ENCODE results near the gene SLC28A2.

The SLC28A2 gene

DNA sequence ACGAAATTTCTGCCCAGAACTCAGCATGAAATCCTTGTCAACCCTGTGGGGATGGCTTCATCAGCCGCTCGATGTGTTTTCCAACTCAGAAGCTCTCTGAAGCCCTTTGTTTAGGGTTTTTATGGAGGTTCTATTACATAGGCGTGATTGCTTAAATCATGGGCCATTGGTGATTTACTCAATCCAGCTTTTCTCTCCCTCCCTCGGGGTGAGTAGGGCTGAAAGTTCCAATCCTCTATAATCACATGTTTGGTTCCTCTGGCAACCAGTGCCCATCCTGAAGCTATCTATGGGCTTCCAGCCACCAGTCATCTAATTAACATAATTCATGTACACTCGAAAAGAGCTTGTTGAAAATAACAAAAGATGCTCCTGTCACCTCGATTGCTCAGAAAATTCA is 74.7 kb downstream of the SLC28A2 start:
- no peak for DNase-seq
